ENCODE results near the gene TMEM223. TPM values are rescaled to one million over a fixed set of nuclear protein-coding genes. Genes with fewer than 3 reads are reported as not detected.

The TMEM223 gene
- total and polyA plus RNA-seq, 9 of the 15 experiments (the other 6 are each of a cell fraction or from before 2014, with no cell fraction given), result 5.9 to 34.5 (median 19.6) TPM

DNA sequence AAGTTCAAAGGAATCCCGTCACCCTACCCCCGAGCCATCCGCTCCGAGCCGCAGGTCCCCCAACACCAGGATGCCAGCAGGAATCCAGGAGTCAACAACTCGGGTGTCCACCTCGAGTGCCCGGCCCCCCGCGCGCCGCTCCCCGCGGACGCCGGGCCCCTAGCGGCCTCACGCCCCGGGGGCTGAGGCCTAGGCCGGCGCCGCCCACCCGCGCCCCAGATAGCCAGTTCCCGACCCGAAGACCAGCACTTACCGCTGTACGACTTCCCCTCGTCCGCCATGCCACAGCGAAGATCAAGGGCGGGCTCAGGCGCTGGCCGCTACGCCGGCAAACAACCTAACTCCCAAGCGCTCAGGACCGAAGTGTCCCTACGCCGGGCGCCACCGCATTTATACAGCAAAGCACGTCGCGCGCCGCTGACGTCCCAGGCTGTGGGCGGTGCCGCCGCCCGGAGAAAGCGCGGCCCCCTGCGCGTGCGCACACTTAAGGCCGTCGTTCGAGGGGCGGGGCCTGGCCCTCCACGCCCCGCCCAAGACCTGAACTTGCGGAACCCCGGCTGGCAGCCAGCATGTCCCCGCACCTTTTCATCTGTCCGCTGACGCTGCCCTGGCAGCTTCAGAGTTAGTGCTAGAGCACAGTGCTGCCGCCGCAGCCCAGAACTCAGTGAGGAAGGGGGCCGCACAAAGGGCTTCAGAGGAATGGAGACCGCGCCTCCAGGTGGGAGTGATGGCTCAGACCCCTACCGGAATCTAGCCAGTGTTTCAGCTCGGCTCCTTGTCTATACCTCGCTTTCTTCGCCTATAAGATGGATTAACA, 13.5 kb upstream of the TMEM223 start, which contains the start of gene NXF1 (continued):
- peak; percentile 97; the same call in 1 of the 2 replicates for TF ChIP-seq ILF3 (IDR thresholded peaks at IDR 0.05; ENCODE audit: borderline replicate concordance)
- peak; percentile 89 for TF ChIP-seq CXXC5 (CRISPR knock-in tag; IDR thresholded peaks at IDR 0.05)
- no peak for TF ChIP-seq KDM2B (CRISPR knock-in tag; IDR thresholded peaks at IDR 0.05)
- TF ChIP-seq BRCA1 (IDR thresholded peaks at IDR 0.05), result no peak
- TF ChIP-seq BRCA1 (CRISPR knock-in tag; IDR thresholded peaks at IDR 0.05), result peak; percentile 30; the same call in 1 of the 2 replicates
- peak; percentile 100 for TF ChIP-seq PHF8 (IDR thresholded peaks at IDR 0.05; ENCODE audit: borderline replicate concordance, low read length)
- peak; percentile 41; the same call in 1 of the 2 replicates for TF ChIP-seq KLF1 (tag; IDR thresholded peaks at IDR 0.05)
- no peak for TF ChIP-seq GATA2 (CRISPR knock-in tag; IDR thresholded peaks at IDR 0.05)
- no peak for TF ChIP-seq BDP1 (IDR thresholded peaks at IDR 0.05; ENCODE audit: insufficient read depth, insufficient read length)
- TF ChIP-seq ZNF3 (CRISPR knock-in tag; IDR thresholded peaks at IDR 0.05), result no peak
- TF ChIP-seq BHLHE40 (IDR thresholded peaks at IDR 0.05; ENCODE audit: low read length), result peak; percentile 70
- TF ChIP-seq SPI1 (IDR thresholded peaks at IDR 0.05; ENCODE audit: borderline replicate concordance, low read depth, low read length), result peak; percentile 34; the same call in 1 of the 2 replicates
- no peak; the same call in 1 of the 2 replicates for TF ChIP-seq ZNF780A (CRISPR knock-in tag; IDR thresholded peaks at IDR 0.05)
- no peak for TF ChIP-seq NR3C1 (CRISPR knock-in tag; IDR thresholded peaks at IDR 0.05)
- peak; percentile 79 for TF ChIP-seq HCFC1 (IDR thresholded peaks at IDR 0.05; ENCODE audit: low read depth, low read length)
- TF ChIP-seq ZKSCAN1 (IDR thresholded peaks at IDR 0.05; ENCODE audit: low read depth, low read length), result peak; percentile 64; the same call in 1 of the 2 replicates
- no peak for TF ChIP-seq PCBP2 (IDR thresholded peaks at IDR 0.05; ENCODE audit: low read depth, low read length, poor library complexity, severe bottlenecking)
- 0 out of 2 replicates have a peak, but pooled peaks have one; percentile 22 for TF ChIP-seq ZNF76 (CRISPR knock-in tag; IDR thresholded peaks at IDR 0.05; ENCODE audit: borderline replicate concordance)
- peak; percentile 100 for TF ChIP-seq POLR2AphosphoS5 (IDR thresholded peaks at IDR 0.05; ENCODE audit: control insufficient read depth, insufficient read depth, low read depth, low read length)
- 0 out of 2 replicates have a peak, but pooled peaks have one; percentile 30 for TF ChIP-seq ERF (CRISPR knock-in tag; IDR thresholded peaks at IDR 0.05)
- TF ChIP-seq, protein P1, sequence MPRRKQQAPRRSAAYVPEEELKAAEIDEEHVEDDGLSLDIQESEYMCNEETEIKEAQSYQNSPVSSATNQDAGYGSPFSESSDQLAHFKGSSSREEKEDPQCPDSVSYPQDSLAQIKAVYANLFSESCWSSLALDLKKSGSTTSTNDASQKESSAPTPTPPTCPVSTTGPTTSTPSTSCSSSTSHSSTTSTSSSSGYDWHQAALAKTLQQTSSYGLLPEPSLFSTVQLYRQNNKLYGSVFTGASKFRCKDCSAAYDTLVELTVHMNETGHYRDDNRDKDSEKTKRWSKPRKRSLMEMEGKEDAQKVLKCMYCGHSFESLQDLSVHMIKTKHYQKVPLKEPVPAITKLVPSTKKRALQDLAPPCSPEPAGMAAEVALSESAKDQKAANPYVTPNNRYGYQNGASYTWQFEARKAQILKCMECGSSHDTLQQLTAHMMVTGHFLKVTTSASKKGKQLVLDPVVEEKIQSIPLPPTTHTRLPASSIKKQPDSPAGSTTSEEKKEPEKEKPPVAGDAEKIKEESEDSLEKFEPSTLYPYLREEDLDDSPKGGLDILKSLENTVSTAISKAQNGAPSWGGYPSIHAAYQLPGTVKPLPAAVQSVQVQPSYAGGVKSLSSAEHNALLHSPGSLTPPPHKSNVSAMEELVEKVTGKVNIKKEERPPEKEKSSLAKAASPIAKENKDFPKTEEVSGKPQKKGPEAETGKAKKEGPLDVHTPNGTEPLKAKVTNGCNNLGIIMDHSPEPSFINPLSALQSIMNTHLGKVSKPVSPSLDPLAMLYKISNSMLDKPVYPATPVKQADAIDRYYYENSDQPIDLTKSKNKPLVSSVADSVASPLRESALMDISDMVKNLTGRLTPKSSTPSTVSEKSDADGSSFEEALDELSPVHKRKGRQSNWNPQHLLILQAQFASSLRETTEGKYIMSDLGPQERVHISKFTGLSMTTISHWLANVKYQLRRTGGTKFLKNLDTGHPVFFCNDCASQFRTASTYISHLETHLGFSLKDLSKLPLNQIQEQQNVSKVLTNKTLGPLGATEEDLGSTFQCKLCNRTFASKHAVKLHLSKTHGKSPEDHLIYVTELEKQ (CRISPR knock-in tag; IDR thresholded peaks at IDR 0.05), result no peak
- TF ChIP-seq RNF2 (IDR thresholded peaks at IDR 0.05), result peak; percentile 90
- peak; percentile 97 for TF ChIP-seq ZBTB12 (CRISPR knock-in tag; IDR thresholded peaks at IDR 0.05)

Measured in K562 (cell line).